H1 (cell line): ENCODE measurements around the gene DISC1.

Source experiments
- CEBPB ChIP-seq: IDR thresholded peaks from 2 replicates; pipeline ENCODE4 v1.6.1; 2012; ENCODE audit warnings: low read depth, low read length
- YY1 ChIP-seq: IDR thresholded peaks from 2 replicates; pipeline ENCODE4 v1.6.1; 2011; ENCODE audit warnings: low read depth, mild to moderate bottlenecking, low read length
- TF ChIP-seq, protein P1 (sequence below), 3 experiments: IDR thresholded peaks; 1 replicate in 2 of 3; 2 replicates in 1 of 3; pipeline versions ENCODE4 v1.5.1 to v1.6.1; 2011; ENCODE audit warnings: low read length in 3 of 3, mild to moderate bottlenecking in 3 of 3, inconsistent platforms in 2 of 3, low read depth in 1 of 3, moderate library complexity in 1 of 3; ENCODE audit not compliant: insufficient read depth in 1 of 3; ENCODE audit errors: control extremely low read depth in 1 of 3

DNA sequence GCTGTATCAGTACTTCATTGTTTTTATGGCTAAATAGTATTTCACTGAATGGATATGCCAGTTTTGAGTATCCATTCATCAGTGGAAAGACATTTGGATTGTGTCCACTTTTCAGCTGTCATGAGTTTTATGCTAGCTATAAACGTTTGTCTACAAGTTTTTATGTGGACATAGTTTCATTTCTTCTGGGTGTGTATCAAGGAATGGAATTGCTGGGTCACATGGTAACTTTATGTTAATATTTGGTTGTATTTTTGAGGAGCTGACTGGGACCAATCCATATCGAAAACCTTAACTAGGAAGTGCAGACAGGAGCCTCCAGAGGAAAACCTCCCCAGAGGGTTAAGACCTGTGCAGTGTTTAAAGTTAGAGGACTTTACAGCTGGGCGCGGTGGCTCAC is 31.8 kb upstream of the DISC1 start:
- TF ChIP-seq, protein P1, sequence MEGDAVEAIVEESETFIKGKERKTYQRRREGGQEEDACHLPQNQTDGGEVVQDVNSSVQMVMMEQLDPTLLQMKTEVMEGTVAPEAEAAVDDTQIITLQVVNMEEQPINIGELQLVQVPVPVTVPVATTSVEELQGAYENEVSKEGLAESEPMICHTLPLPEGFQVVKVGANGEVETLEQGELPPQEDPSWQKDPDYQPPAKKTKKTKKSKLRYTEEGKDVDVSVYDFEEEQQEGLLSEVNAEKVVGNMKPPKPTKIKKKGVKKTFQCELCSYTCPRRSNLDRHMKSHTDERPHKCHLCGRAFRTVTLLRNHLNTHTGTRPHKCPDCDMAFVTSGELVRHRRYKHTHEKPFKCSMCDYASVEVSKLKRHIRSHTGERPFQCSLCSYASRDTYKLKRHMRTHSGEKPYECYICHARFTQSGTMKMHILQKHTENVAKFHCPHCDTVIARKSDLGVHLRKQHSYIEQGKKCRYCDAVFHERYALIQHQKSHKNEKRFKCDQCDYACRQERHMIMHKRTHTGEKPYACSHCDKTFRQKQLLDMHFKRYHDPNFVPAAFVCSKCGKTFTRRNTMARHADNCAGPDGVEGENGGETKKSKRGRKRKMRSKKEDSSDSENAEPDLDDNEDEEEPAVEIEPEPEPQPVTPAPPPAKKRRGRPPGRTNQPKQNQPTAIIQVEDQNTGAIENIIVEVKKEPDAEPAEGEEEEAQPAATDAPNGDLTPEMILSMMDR (IDR thresholded peaks at IDR 0.05; ENCODE audit: control extremely low read depth in 1 of 3, insufficient read depth in 1 of 3, low read depth in 1 of 3, low read length in 3 of 3) = no peak
- no peak for TF ChIP-seq YY1
- TF ChIP-seq CEBPB = no peak
